Activated T-cell treated with anti-CD3 and anti-CD28 coated beads, Interleukin-2, amount 50 U/mL, for 1 hour (primary cell): Measurements from ENCODE around the gene ENAM.
"Not testable (repeated sequence)": the region's sequence is repeated elsewhere in the genome, so short reads cannot be mapped to it uniquely, and the experiment has no call there.

Source experiments
- DNase-seq: peaks from one replicate; pipeline ENCODE4 v3.0.0-alpha.2; 2020

ENAM gene

GRCh38 chr4:70678383-70678999, 49.9 kb downstream of the ENAM start:
- DNase-seq, result no peak

GRCh38 chr4:70680934-70681333, 52.4 kb downstream of the ENAM start:
- DNase-seq, result no peak

- no peak for DNase-seq
Measured at GRCh38 chr4:70681704-70682103, 53.2 kb downstream of the ENAM start.

- DNase-seq, result not testable (repeated sequence)
Measured at GRCh38 chr4:70682142-70682541, 53.6 kb downstream of the ENAM start.

- no peak for DNase-seq
Measured at GRCh38 chr4:70687392-70687791, 58.8 kb downstream of the ENAM start.

- DNase-seq, result peak; percentile 93
Measured at GRCh38 chr4:70687821-70688794, 59.6 kb downstream of the ENAM start, which contains the start of gene UTP3. Gene UTP3, plus strand, starts transcription at chr4:70688532. Its CDS starts 146 bp downstream, at chr4:70688678.

- DNase-seq, result peak; percentile 29
Measured at GRCh38 chr4:70688795-70689231, 60.3 kb downstream of the ENAM start.

- DNase-seq, result no peak
Measured at GRCh38 chr4:70691661-70692060, 63.1 kb downstream of the ENAM start.

- not testable (repeated sequence) for DNase-seq
Measured at GRCh38 chr4:70694633-70695032, 66.1 kb downstream of the ENAM start.
